ENCODE measurements around the gene RPS6KC1.

RPS6KC1 gene

DNA sequence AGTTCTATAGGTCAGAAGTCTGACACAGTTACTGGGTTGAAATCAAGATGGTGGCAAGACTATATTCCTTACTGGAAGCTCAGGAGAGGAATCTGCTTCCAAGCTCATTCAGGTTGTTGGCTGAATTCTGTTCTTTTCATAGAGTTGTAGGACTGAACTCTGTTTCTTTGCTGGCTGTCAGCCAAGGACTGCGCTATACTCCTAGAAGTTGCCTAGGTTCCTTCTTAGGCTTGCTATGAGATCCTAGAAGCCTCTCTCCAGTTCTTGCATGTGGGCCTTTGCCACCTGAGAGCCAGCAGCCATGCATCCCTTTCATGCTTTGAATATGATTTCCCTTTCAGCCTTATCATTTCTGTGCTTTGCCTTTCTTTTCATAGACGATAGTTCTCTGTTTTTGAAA lies 176.4 kb downstream of the RPS6KC1 start:
- no CpG with 5 or more reads among the region's 2 CpGs for WGBS (ENCODE audit: extremely low coverage, insufficient coverage, insufficient read length)
- Histone ChIP-seq H3K4me3 (ENCODE audit: low read depth, low read length) (no peak overlapping the region), H3K14ac (ENCODE audit: low read length) (no peak overlapping the region), H2AK5ac (ENCODE audit: low read length) (no peak overlapping the region), H3K23ac (ENCODE audit: low read length) (no peak overlapping the region), H4K91ac (ENCODE audit: low read depth, low read length) (no peak overlapping the region), H3K4me2 (ENCODE audit: low read length) (no peak overlapping the region), H2BK5ac (ENCODE audit: low read depth, low read length, poor library complexity) (no peak overlapping the region), H3K18ac (ENCODE audit: low read length) (no peak overlapping the region), H3K9me3 (ENCODE audit: insufficient read depth, low read depth, low read length) (no peaks in the 10 kb centered on the region), H3K4ac (ENCODE audit: low read depth, low read length) (no peak overlapping the region), H3K79me2 (ENCODE audit: control insufficient read depth, insufficient read depth, low read length, poor library complexity) (no peaks in the 10 kb centered on the region), H2BK12ac (ENCODE audit: low read length) (no peak overlapping the region), H2BK120ac (ENCODE audit: insufficient read depth, low read length, poor library complexity) (no peak overlapping the region), H3K36me3 (ENCODE audit: control insufficient read depth in 1 of 2, insufficient read depth in 2 of 2, low read length in 2 of 2) (no peaks in the 10 kb centered on the region), H3K79me1 (ENCODE audit: low read length) (no peaks in the 10 kb centered on the region), H4K12ac (ENCODE audit: low read depth, low read length) (no peak overlapping the region), H3K27me3 (ENCODE audit: insufficient read depth, low read length) (no peaks in the 10 kb centered on the region), H3K9ac (ENCODE audit: low read length) (no peak overlapping the region), H2AFZ (ENCODE audit: insufficient read depth, low read length, poor library complexity) (no peak overlapping the region), H4K8ac (ENCODE audit: low read depth, low read length) (no peak overlapping the region), H3K27ac (ENCODE audit: low read depth, low read length) (no peak overlapping the region), H3K4me1 (ENCODE audit: control insufficient read depth in 1 of 2, insufficient read depth in 2 of 2, low read length in 2 of 2) (no peaks in the 10 kb centered on the region)
- DNase-seq = no peak

DNA sequence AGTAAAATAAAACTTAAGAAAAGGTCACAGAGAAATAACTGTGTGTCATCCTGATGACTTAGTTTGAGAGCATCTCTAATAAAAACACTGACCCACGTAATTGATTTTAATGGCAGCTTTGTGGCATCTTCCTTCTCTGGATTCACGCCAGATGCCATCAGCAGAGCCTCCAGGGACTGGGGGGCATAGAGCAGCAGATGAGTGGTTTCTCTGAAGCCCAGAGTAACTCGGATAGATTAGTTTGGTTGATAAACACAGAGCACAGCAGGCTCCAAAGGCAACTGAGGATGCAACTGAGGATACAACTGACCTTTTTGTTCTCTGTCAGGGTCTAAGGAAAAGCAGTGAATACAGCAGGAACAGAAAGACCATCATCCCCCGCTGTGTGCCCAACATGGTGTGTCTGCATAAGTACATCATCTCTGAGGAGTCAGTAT lies 180.8 kb downstream of the RPS6KC1 start:
- H3K4me2 ChIP-seq (ENCODE audit: low read length) = no peak overlapping the region
- H3K14ac ChIP-seq (ENCODE audit: low read length) = no peak overlapping the region
- no peaks in the 10 kb centered on the region for H3K79me2 ChIP-seq (ENCODE audit: control insufficient read depth, insufficient read depth, low read length, poor library complexity)
- no peak overlapping the region for H4K12ac ChIP-seq (ENCODE audit: low read depth, low read length)
- DNase-seq = no peak
- no peaks in the 10 kb centered on the region for H3K79me1 ChIP-seq (ENCODE audit: low read length)
- H2BK5ac ChIP-seq (ENCODE audit: low read depth, low read length, poor library complexity) = no peak overlapping the region
- H3K27me3 ChIP-seq (ENCODE audit: insufficient read depth, low read length) = no peaks in the 10 kb centered on the region
- H3K23ac ChIP-seq (ENCODE audit: low read length) = no peak overlapping the region
- H2AK5ac ChIP-seq (ENCODE audit: low read length) = no peak overlapping the region
- H3K9me3 ChIP-seq (ENCODE audit: insufficient read depth, low read depth, low read length) = no peaks in the 10 kb centered on the region
- H3K18ac ChIP-seq (ENCODE audit: low read length) = no peak overlapping the region
- no peak overlapping the region for H3K4me3 ChIP-seq (ENCODE audit: low read depth, low read length)
- no peak overlapping the region for H2AFZ ChIP-seq (ENCODE audit: insufficient read depth, low read length, poor library complexity)
- no peak overlapping the region for H3K4ac ChIP-seq (ENCODE audit: low read depth, low read length)
- no peak overlapping the region for H2BK120ac ChIP-seq (ENCODE audit: insufficient read depth, low read length, poor library complexity)
- no peak overlapping the region for H4K8ac ChIP-seq (ENCODE audit: low read depth, low read length)
- no peaks in the 10 kb centered on the region for H3K36me3 ChIP-seq (ENCODE audit: control insufficient read depth in 1 of 2, insufficient read depth in 2 of 2, low read length in 2 of 2)
- H4K91ac ChIP-seq (ENCODE audit: low read depth, low read length) = no peak overlapping the region
- H2BK12ac ChIP-seq (ENCODE audit: low read length) = no peak overlapping the region
- WGBS (ENCODE audit: extremely low coverage, insufficient coverage, insufficient read length) = no CpG with 5 or more reads among the region's 4 CpGs
- H3K4me1 ChIP-seq (ENCODE audit: control insufficient read depth in 1 of 2, insufficient read depth in 2 of 2, low read length in 2 of 2) = no peaks in the 10 kb centered on the region
- no peak overlapping the region for H3K9ac ChIP-seq (ENCODE audit: low read length)
- no peak overlapping the region for H3K27ac ChIP-seq (ENCODE audit: low read depth, low read length)

DNA sequence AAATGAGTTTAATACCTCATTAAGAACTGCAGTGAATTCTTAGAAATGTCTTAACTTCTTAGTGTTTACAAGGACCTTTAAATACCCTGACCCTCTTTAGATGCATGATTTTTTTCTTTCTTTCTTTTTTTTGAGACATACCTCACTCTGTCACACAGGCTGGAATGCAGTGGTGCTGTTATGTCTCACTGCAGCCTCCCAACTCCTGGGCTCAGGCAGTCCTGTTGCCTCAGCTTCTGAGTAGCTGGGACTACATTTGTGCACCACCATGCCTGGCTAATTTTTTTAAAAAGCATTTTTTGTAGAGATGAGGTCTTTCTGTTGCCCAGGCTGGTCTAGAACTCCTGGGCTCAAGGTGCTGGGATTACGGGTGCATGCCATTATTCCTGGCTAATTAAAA lies 191.8 kb downstream of the RPS6KC1 start:
- no peak overlapping the region for H4K12ac ChIP-seq (ENCODE audit: low read depth, low read length)
- H2BK120ac ChIP-seq (ENCODE audit: insufficient read depth, low read length, poor library complexity) = no peak overlapping the region
- no peak overlapping the region for H3K27ac ChIP-seq (ENCODE audit: low read depth, low read length)
- H4K8ac ChIP-seq (ENCODE audit: low read depth, low read length) = no peak overlapping the region
- H3K9me3 ChIP-seq (ENCODE audit: insufficient read depth, low read depth, low read length) = no peaks in the 10 kb centered on the region
- H3K79me1 ChIP-seq (ENCODE audit: low read length) = no peaks in the 10 kb centered on the region
- no peak overlapping the region for H2AK5ac ChIP-seq (ENCODE audit: low read length)
- H3K9ac ChIP-seq (ENCODE audit: low read length) = no peak overlapping the region
- H3K27me3 ChIP-seq (ENCODE audit: insufficient read depth, low read length) = no peaks in the 10 kb centered on the region
- no peak overlapping the region for H3K23ac ChIP-seq (ENCODE audit: low read length)
- no peak overlapping the region for H2BK5ac ChIP-seq (ENCODE audit: low read depth, low read length, poor library complexity)
- WGBS (ENCODE audit: extremely low coverage, insufficient coverage, insufficient read length) = no CpG with 5 or more reads among the region's 1 CpG
- no peak overlapping the region for H3K4ac ChIP-seq (ENCODE audit: low read depth, low read length)
- no peak overlapping the region for H2AFZ ChIP-seq (ENCODE audit: insufficient read depth, low read length, poor library complexity)
- H3K4me1 ChIP-seq (ENCODE audit: control insufficient read depth in 1 of 2, insufficient read depth in 2 of 2, low read length in 2 of 2) = no peaks in the 10 kb centered on the region
- no peak overlapping the region for H2BK12ac ChIP-seq (ENCODE audit: low read length)
- no peak overlapping the region for H3K18ac ChIP-seq (ENCODE audit: low read length)
- no peak overlapping the region for H4K91ac ChIP-seq (ENCODE audit: low read depth, low read length)
- no peak for DNase-seq
- no peaks in the 10 kb centered on the region for H3K79me2 ChIP-seq (ENCODE audit: control insufficient read depth, insufficient read depth, low read length, poor library complexity)
- H3K14ac ChIP-seq (ENCODE audit: low read length) = no peak overlapping the region
- no peak overlapping the region for H3K4me3 ChIP-seq (ENCODE audit: low read depth, low read length)
- no peak overlapping the region for H3K4me2 ChIP-seq (ENCODE audit: low read length)
- H3K36me3 ChIP-seq (ENCODE audit: control insufficient read depth in 1 of 2, insufficient read depth in 2 of 2, low read length in 2 of 2) = peaks cover 2% of the 10 kb centered on the region in 2 experiments

DNA sequence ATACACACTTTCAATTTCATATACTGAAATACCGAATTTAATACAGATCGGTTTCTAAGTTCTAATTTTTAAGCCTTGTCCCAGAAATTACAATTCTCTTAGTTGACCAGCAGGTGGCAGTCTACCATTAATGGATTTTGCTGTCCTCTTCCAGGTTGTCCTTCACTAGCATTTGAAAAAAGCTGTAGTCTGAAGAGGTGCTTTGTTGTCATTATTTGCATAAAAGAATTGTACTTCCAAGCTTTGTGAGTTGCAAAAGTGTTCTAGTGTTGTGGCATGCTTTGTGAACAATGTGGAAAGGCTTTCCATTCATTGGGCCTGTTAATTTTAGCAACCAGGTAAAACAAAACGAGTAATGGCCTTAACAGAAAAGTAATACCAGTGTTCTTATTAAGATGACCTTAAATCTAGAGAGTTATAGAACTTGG lies 193.6 kb downstream of the RPS6KC1 start:
- Histone ChIP-seq H3K23ac (ENCODE audit: low read length) (no peak overlapping the region), H3K27ac (ENCODE audit: low read depth, low read length) (no peak overlapping the region), H2AFZ (ENCODE audit: insufficient read depth, low read length, poor library complexity) (no peak overlapping the region), H3K4me3 (ENCODE audit: low read depth, low read length) (no peak overlapping the region), H4K8ac (ENCODE audit: low read depth, low read length) (no peak overlapping the region), H2BK12ac (ENCODE audit: low read length) (no peak overlapping the region), H4K91ac (ENCODE audit: low read depth, low read length) (no peak overlapping the region), H3K14ac (ENCODE audit: low read length) (no peak overlapping the region), H3K79me2 (ENCODE audit: control insufficient read depth, insufficient read depth, low read length, poor library complexity) (no peaks in the 10 kb centered on the region), H3K9me3 (ENCODE audit: insufficient read depth, low read depth, low read length) (no peaks in the 10 kb centered on the region), H3K27me3 (ENCODE audit: insufficient read depth, low read length) (no peaks in the 10 kb centered on the region), H3K4ac (ENCODE audit: low read depth, low read length) (no peak overlapping the region), H3K9ac (ENCODE audit: low read length) (no peak overlapping the region), H3K4me1 (ENCODE audit: control insufficient read depth in 1 of 2, insufficient read depth in 2 of 2, low read length in 2 of 2) (no peaks in the 10 kb centered on the region), H2AK5ac (ENCODE audit: low read length) (no peak overlapping the region), H4K12ac (ENCODE audit: low read depth, low read length) (no peak overlapping the region), H2BK5ac (ENCODE audit: low read depth, low read length, poor library complexity) (no peak overlapping the region), H2BK120ac (ENCODE audit: insufficient read depth, low read length, poor library complexity) (no peak overlapping the region), H3K79me1 (ENCODE audit: low read length) (no peaks in the 10 kb centered on the region), H3K4me2 (ENCODE audit: low read length) (no peak overlapping the region), H3K36me3 (ENCODE audit: control insufficient read depth in 1 of 2, insufficient read depth in 2 of 2, low read length in 2 of 2) (peaks cover 2% of the 10 kb centered on the region in 2 experiments), H3K18ac (ENCODE audit: low read length) (no peak overlapping the region)
- no CpG with 5 or more reads among the region's 3 CpGs for WGBS (ENCODE audit: extremely low coverage, insufficient coverage, insufficient read length)
- DNase-seq = peak; percentile 20 to 72

Data from trophoblast cell (in vitro differentiated cells and primary cell).